ENCODE results near the gene WDR90. TPM values are rescaled to one million over a fixed set of nuclear protein-coding genes. Genes with fewer than 3 reads are reported as not detected.
A peak's percentile ranks its signal among the peaks of the same experiment; 100 is the strongest.

The WDR90 gene
- total and polyA plus RNA-seq, 8 donors: 14.7 to 91.3 (median 22.3) TPM

DNA sequence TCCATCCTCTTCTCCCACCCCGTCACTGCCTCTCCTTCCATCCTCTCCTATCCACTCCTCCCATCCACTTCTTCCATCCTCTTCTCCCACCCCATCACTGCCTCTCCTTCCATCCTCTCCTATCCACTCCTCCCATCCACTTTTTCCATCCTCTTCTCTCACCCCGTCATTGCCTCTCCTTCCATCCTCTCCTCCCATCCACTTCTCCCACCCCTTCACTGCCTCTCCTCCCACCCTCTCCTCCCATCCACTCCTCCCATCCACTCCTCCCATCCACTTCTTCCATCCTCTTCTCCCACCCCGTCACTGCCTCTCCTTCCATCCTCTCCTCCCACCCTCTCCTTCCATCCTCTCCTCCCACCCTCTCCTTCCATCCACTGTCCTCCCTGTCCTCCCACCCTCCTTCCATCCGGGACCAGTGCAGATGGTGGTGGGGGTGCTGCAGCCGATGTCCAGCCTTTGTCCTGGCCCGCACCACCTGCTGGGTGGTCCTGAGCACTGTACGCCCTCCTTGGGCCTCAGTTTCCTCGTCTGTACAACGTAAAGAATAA lies 17.3 kb upstream of the WDR90 start:
- no peak overlapping the region for H3K27ac ChIP-seq
- no peaks in the 10 kb centered on the region for H3K27me3 ChIP-seq
- ATAC-seq (no peak), FAIRE-seq (no peak), DNase-seq (peak in 1 of 6 donors; percentile 20)
- TF ChIP-seq, protein P1, sequence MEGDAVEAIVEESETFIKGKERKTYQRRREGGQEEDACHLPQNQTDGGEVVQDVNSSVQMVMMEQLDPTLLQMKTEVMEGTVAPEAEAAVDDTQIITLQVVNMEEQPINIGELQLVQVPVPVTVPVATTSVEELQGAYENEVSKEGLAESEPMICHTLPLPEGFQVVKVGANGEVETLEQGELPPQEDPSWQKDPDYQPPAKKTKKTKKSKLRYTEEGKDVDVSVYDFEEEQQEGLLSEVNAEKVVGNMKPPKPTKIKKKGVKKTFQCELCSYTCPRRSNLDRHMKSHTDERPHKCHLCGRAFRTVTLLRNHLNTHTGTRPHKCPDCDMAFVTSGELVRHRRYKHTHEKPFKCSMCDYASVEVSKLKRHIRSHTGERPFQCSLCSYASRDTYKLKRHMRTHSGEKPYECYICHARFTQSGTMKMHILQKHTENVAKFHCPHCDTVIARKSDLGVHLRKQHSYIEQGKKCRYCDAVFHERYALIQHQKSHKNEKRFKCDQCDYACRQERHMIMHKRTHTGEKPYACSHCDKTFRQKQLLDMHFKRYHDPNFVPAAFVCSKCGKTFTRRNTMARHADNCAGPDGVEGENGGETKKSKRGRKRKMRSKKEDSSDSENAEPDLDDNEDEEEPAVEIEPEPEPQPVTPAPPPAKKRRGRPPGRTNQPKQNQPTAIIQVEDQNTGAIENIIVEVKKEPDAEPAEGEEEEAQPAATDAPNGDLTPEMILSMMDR (IDR thresholded peaks at IDR 0.05): no peak
- no peaks in the 10 kb centered on the region for H3K9me3 ChIP-seq
- H3K36me3 ChIP-seq: peaks cover 0 to 27% (median 5%) of the 10 kb centered on the region in 3 donors
- H3K4me3 ChIP-seq: no peak overlapping the region
- intact Hi-C loops (cut with DNase I): no loop called here
- WGBS, 2 donors: 38 to 58% methylated on average over 9 of the region's 9 CpGs
- H3K4me1 ChIP-seq: peaks cover 3 to 6% (median 5%) of the 10 kb centered on the region in 3 donors

DNA sequence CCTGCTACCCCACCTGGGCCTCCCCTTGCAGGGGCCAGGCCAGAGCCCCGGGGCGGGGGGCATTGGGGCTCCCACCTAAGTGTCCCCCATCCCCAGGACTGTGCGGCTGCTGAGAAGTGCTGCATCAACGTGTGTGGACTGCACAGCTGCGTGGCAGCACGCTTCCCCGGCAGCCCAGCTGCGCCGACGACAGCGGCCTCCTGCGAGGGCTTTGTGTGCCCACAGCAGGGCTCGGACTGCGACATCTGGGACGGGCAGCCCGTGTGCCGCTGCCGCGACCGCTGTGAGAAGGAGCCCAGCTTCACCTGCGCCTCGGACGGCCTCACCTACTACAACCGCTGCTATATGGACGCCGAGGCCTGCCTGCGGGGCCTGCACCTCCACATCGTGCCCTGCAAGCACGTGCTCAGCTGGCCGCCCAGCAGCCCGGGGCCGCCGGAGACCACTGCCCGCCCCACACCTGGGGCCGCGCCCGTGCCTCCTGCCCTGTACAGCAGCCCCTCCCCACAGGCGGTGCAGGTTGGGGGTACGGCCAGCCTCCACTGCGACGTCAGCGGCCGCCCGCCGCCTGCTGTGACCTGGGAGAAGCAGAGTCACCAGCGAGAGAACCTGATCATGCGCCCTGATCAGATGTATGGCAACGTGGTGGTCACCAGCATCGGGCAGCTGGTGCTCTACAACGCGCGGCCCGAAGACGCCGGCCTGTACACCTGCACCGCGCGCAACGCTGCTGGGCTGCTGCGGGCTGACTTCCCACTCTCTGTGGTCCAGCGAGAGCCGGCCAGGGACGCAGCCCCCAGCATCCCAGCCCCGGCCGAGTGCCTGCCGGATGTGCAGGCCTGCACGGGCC lies 16.5 kb upstream of the WDR90 start:
- Histone ChIP-seq H3K4me1 (peaks cover 8 to 10% (median 8%) of the 10 kb centered on the region in 3 donors), H3K27ac (no peak overlapping the region), H3K36me3 (peaks cover 0 to 18% (median 5%) of the 10 kb centered on the region in 3 donors), H3K9me3 (no peaks in the 10 kb centered on the region), H3K27me3 (no peaks in the 10 kb centered on the region), H3K4me3 (no peak overlapping the region)
- TF ChIP-seq, protein P1 (IDR thresholded peaks at IDR 0.05): no peak
- peak in 4 of 6 donors; percentile 17 to 80 (median 52) for DNase-seq
- intact Hi-C loops (cut with DNase I): no loop called here
- 94% methylated on average over 67 of the region's 67 CpGs for whole genome bisulfite sequencing, 2 donors
- no peak for ATAC-seq
- FAIRE-seq: no peak

DNA sequence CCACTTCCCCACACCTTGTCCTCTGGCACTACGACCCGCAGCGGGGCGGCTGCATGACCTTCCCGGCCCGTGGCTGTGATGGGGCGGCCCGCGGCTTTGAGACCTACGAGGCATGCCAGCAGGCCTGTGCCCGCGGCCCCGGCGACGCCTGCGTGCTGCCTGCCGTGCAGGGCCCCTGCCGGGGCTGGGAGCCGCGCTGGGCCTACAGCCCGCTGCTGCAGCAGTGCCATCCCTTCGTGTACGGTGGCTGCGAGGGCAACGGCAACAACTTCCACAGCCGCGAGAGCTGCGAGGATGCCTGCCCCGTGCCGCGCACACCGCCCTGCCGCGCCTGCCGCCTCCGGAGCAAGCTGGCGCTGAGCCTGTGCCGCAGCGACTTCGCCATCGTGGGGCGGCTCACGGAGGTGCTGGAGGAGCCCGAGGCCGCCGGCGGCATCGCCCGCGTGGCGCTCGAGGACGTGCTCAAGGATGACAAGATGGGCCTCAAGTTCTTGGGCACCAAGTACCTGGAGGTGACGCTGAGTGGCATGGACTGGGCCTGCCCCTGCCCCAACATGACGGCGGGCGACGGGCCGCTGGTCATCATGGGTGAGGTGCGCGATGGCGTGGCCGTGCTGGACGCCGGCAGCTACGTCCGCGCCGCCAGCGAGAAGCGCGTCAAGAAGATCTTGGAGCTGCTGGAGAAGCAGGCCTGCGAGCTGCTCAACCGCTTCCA lies 15.7 kb upstream of the WDR90 start:
- 96 to 98% methylated on average over 72 to 74 of the region's 74 CpGs for WGBS, 2 donors
- intact Hi-C loops (cut with DNase I): no loop called here
- peaks cover 12 to 16% (median 14%) of the 10 kb centered on the region in 3 donors for H3K4me1 ChIP-seq

DNA sequence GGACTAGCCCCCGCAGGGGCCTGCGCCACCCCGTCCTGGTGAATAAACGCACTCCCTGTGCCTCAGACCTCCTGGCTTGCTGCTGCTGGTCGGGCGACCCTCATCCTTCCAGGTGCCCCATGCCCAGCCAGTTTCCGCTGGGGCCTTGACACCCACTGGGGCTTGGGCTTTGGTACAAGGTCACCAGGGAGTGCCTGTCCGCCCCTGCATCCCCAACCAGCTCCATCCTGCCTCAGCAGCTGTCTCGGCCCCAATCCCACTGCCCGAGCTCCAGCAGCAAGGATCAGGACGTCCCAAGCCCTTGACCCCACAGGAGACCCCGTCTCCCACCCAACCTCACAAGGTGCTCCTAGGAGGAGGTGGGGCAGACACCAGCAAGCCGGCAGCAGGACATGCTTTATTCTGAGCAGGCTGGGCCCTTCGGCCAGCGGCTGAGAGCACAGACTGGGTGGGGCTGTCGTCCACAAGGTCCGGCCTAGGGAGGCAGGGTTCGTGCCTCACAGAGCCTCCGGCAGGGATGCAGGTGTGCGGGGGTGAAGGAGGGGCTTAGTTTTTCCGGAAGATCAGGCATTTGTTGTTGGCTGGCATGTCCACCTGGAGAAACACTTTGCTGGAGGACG lies 15.0 kb upstream of the WDR90 start:
- intact Hi-C loops (cut with DNase I): no loop called here

More for the DNA sequence above, 15.7 kb upstream of the WDR90 start:
- TF ChIP-seq, protein P1 (IDR thresholded peaks at IDR 0.05): no peak
- DNase-seq (peak in 3 of 6 donors; percentile 32 to 78 (median 53)), ATAC-seq (no peak), FAIRE-seq (no peak)
- Histone ChIP-seq H3K27me3 (no peaks in the 10 kb centered on the region), H3K4me3 (no peak overlapping the region), H3K36me3 (peaks cover 0 to 13% (median 0%) of the 10 kb centered on the region in 3 donors), H3K9me3 (no peaks in the 10 kb centered on the region), H3K27ac (no peak overlapping the region)

More for the DNA sequence above, 15.0 kb upstream of the WDR90 start:
- FAIRE-seq: no peak
- no peak overlapping the region for H3K4me3 ChIP-seq
- TF ChIP-seq, protein P1 (IDR thresholded peaks at IDR 0.05): no peak
- 88 to 90% methylated on average over 21 to 22 of the region's 22 CpGs for WGBS, 2 donors
- no peak for ATAC-seq
- no peaks in the 10 kb centered on the region for H3K9me3 ChIP-seq
- no peak overlapping the region for H3K27ac ChIP-seq
- peak in 2 of 6 donors; percentile 46 to 49 for DNase-seq
- no peaks in the 10 kb centered on the region for H3K27me3 ChIP-seq
- H3K4me1 ChIP-seq: peaks cover 12 to 16% (median 14%) of the 10 kb centered on the region in 3 donors
- peaks cover 0 to 8% (median 0%) of the 10 kb centered on the region in 3 donors for H3K36me3 ChIP-seq
